HUES48 (cell line): ENCODE results near the gene TRMT1L.

Experiments used
- H3K27ac ChIP-seq: one replicate; pipeline ENCODE4 v1.7.0; 2013; ENCODE audit warnings: low read depth, low read length, inconsistent platforms
- H3K27me3 ChIP-seq: 2 replicates; pipeline ENCODE4 v1.6.1; 2013; ENCODE audit warnings: mild to moderate bottlenecking, low read length; ENCODE audit not compliant: control insufficient read depth, insufficient read depth
- H3K36me3 ChIP-seq: 2 replicates; pipeline ENCODE4 v1.6.1; 2013; ENCODE audit warnings: low read length; ENCODE audit not compliant: control insufficient read depth, insufficient read depth
- H3K4me1 ChIP-seq: 2 replicates; pipeline ENCODE4 v1.6.1; 2013; ENCODE audit warnings: mild to moderate bottlenecking, low read length; ENCODE audit not compliant: control insufficient read depth, insufficient read depth
- H3K4me3 ChIP-seq: 2 replicates; pipeline ENCODE4 v1.5.1; 2013; ENCODE audit warnings: mild to moderate bottlenecking, low read depth, low read length
- H3K9ac ChIP-seq: 2 replicates; pipeline ENCODE4 v1.6.1; 2013; ENCODE audit warnings: mild to moderate bottlenecking, low read depth, low read length, moderate library complexity
- H3K9me3 ChIP-seq: 2 replicates; pipeline ENCODE4 v1.6.1; 2013; ENCODE audit warnings: low read length; ENCODE audit not compliant: control insufficient read depth, insufficient read depth

TRMT1L gene

DNA sequence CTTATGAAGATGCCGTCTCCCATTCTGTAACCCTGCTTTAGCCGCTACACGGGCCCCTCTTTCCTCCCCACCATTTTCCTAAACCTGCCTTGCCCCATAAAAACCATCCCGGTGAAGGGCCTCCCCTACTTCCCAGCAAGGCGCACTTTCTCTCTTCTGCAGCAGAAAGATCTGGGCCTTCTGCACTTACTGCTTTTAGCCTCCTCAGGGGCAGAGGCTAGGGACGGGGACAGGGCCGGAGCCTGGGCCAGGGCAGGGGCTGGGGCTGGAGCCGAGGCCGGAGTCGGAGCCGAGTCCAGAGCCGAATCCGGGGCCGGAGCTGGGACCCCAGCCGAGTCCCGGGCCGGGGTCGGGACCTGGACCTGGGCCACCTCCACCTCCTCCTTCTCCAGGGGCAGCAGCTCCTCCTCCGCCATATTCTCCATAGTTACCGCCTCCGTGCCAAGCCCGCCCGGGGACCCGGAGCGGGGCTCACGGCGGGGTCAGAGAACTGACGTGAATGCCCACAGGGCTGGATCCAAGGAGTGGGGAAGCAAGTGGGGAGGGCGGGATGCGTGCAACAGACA, 382 bp downstream of the TRMT1L start:
- Histone ChIP-seq H3K4me1 (peaks cover 6% of the 10 kb centered on the region), H3K36me3 (no peaks in the 10 kb centered on the region), H3K27me3 (no peaks in the 10 kb centered on the region), H3K9ac (peak overlapping the region; percentile 89), H3K4me3 (peak overlapping the region; percentile 92), H3K9me3 (no peaks in the 10 kb centered on the region), H3K27ac (peak overlapping the region; percentile 97)

DNA sequence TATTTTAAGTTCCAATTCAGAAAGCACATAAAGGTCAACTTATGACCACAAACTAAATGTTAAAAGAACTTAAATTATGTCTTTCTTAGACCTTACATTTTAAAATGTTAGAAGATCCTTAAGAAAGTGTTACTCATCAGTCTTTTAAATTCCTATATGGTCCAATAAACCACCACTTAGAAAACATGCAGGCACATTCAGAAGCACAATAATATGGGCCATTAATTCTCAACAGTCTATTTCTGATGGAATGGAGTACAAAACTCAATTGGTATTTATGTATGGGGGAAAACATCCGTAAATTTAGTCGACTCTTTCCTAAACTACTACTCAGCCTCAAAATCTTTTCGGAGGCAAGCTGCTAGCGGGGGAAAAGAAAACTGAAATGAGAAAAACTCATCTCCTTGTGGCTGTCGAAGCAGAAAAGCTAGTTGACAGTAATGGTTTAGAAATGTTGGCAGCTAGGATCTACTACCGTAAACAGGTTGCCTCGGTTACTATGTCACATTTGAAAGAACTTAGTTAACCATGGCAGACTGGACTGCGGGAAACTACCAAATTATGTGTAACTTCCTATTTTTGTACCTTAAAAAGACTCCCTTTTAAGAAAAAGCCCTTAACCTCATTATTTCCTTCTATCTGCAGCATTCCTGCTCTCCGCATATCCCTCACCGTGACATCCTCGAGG, 1.0 kb downstream of the TRMT1L start:
- no peaks in the 10 kb centered on the region for H3K9me3 ChIP-seq
- no peaks in the 10 kb centered on the region for H3K36me3 ChIP-seq
- no peak overlapping the region for H3K27ac ChIP-seq
- peak overlapping the region; percentile 92 for H3K4me3 ChIP-seq
- peaks cover 6% of the 10 kb centered on the region for H3K4me1 ChIP-seq
- H3K9ac ChIP-seq = peak overlapping the region; percentile 89
- H3K27me3 ChIP-seq = no peaks in the 10 kb centered on the region

DNA sequence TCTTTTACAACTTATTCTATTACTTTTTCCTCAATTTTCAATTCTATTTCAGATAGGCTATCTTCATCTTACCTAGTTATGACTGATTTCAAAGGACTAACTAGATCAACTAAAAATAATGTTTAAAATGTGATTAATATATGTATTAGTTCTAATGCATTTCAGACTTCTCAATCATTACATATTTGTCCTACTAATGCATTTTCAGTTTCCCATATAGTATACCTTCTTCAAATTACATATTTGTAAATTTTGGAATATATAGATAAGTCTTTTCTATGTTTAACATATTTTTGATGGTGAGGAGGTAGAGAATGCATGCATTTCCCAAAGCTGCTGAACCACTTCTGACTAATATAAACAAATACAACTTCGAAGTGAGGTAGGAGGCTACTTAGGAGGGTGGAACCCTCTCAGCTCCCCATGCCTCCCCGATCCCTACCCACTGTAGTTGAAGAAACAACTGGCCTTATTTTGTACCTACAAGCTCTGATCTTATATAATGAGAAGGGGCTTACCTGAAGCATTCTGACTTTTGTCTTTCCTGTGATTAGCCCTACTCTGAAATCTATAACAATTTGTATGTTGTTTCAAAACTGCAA, 1.7 kb downstream of the TRMT1L start:
- Histone ChIP-seq H3K9me3 (no peaks in the 10 kb centered on the region), H3K4me1 (peaks cover 6% of the 10 kb centered on the region), H3K27ac (no peak overlapping the region), H3K36me3 (peaks cover 7% of the 10 kb centered on the region), H3K27me3 (no peaks in the 10 kb centered on the region), H3K4me3 (peak overlapping the region; percentile 92), H3K9ac (no peak overlapping the region)

DNA sequence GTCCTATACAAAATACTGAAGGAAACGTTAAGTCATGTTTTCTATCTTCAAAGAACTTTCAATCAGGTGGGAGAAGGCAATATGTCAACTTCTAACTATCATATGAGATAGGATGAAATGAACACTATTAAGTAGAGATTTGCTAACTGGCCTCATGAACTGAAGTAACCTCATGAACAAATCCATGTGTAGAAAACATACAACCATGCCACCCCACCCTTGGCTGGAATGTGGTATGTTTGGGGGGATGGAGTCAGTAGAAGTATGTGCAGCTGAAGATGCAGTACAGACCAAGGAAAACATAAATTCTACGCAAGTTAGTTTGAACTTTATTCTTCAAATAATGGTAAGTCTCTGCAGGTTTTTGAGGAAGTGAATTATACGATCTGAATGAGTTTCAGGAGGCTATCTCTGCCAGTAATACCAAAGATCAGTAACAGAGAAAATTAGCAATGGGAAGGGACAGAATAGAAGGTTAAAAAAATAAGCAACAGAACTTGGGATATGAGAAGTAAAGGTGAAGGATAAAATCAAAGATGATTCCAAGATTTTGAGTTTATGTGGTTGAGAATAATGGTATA, 4.5 kb downstream of the TRMT1L start:
- Histone ChIP-seq H3K9ac (no peak overlapping the region), H3K36me3 (peaks cover 28% of the 10 kb centered on the region), H3K4me1 (peaks cover 6% of the 10 kb centered on the region), H3K27me3 (no peaks in the 10 kb centered on the region), H3K4me3 (no peak overlapping the region), H3K9me3 (no peaks in the 10 kb centered on the region), H3K27ac (no peak overlapping the region)

DNA sequence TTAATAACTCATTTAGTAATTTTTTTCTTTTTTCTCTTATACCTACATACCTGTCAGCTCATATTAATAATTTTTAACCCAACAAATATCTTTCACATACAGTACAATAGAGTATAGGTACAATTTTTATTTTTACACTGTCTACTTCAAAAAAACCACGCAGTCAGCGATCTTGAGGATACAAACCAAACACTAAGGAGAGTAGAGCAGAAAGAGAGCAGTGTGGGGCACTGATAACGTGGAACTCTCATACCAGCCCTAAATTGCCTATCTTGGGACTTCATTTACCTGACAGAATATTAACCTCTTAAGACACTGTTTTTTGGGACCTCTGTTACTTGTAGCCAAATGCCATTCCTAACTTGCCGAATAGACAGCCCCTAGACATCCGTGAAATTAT, 5.5 kb downstream of the TRMT1L start:
- Histone ChIP-seq H3K4me3 (no peak overlapping the region), H3K27ac (no peak overlapping the region), H3K9ac (no peak overlapping the region)

DNA sequence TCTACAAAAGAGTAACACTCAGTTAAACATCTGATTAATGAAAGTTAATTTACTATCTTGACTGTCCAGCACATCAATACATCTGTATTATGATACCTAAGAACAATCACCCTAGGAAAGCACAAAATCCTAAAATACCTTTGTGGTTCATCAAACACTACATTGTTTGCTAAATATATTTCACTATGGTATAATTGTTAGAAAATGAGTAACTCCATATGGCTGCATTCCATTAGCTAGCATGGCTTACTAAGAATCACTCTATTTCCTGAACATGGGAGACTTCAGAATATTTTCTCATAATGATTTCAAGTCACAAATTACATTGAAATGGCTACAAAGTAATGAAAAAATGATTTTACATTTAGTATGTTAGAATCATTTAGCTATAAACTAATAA, 12.5 kb downstream of the TRMT1L start:
- Histone ChIP-seq H3K4me1 (no peaks in the 10 kb centered on the region), H3K27me3 (no peaks in the 10 kb centered on the region), H3K36me3 (peaks cover 64% of the 10 kb centered on the region), H3K9me3 (no peaks in the 10 kb centered on the region), H3K9ac (no peak overlapping the region), H3K4me3 (no peak overlapping the region), H3K27ac (no peak overlapping the region)

More for the DNA sequence above, 5.5 kb downstream of the TRMT1L start:
- Histone ChIP-seq H3K27me3 (no peaks in the 10 kb centered on the region), H3K9me3 (no peaks in the 10 kb centered on the region), H3K36me3 (peaks cover 31% of the 10 kb centered on the region), H3K4me1 (peaks cover 6% of the 10 kb centered on the region)

DNA sequence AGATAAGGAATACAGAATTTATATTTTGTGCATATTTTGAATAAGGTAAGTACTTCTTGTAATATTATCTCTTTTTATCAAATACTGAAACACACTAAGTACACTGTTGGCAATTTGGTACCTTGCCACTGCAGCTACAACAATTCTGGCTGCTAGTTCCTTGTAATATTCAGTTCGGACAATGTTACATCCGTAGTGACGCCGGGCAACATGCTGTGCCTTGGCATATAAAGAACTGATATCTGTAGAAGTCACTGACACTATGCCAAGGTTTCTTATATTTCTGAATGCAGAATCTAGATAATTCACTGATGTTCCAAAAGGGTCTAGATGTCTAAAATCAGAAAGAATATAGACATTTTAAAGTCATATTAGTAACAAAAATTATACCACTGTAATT, 17.5 kb downstream of the TRMT1L start:
- no peak overlapping the region for H3K27ac ChIP-seq
- H3K9ac ChIP-seq = no peak overlapping the region
- no peaks in the 10 kb centered on the region for H3K27me3 ChIP-seq
- no peaks in the 10 kb centered on the region for H3K4me1 ChIP-seq
- H3K9me3 ChIP-seq = no peaks in the 10 kb centered on the region
- peaks cover 57% of the 10 kb centered on the region for H3K36me3 ChIP-seq
- no peak overlapping the region for H3K4me3 ChIP-seq

DNA sequence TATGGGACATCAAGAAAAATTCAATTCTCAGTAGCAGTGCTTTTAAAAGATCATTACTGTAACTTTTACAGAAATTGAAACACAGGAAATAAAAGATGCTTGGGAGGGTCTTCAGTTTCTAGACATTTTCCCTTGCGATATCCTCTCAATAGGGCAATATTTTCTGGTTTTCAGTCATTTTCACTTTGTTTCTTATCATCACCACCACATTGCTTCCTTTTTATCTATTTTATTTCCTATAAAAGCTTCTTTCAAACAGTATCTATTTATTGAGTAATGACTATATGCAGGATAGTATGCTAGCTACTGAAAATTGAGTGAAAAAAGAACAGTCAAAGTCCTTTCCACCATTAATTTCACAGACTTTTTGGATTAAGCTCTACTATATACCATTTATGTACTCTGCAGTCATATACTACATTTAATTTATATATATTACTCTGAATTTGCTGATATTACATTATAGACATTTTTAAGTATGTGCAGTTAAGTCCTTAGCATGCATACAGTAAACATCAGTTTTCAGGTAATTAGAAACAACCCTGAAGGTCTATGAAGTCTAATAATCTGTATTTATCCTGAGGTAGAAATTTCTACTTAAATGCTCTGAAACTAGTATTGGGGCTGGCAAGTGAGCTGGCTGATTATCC, 18.7 kb downstream of the TRMT1L start:
- Histone ChIP-seq H3K4me3 (no peak overlapping the region), H3K27me3 (no peaks in the 10 kb centered on the region), H3K36me3 (peaks cover 54% of the 10 kb centered on the region), H3K9ac (no peak overlapping the region), H3K27ac (no peak overlapping the region), H3K4me1 (no peaks in the 10 kb centered on the region), H3K9me3 (peaks cover 3% of the 10 kb centered on the region; the same call in 1 of the 2 replicates)

DNA sequence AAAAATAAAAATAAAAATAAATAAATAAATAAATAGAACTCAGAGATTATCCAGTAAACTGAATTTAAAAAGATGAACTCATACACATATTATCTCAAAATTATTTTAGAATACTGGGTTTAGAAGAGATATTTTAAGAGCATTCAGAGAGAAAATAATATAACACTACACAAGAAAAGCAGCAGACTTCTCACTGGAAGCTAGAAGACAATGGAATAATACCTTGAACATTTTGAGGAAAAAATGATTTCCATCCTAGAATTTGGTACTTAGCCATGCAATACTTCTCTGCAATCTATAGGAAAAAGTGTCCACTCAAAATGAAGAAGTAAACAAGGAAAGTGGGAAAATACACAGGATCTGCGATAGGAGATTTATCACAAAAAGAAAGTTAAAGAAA, 24.2 kb downstream of the TRMT1L start:
- H3K9me3 ChIP-seq = peaks cover 8% of the 10 kb centered on the region; the same call in 1 of the 2 replicates
- H3K36me3 ChIP-seq = peaks cover 54% of the 10 kb centered on the region

DNA sequence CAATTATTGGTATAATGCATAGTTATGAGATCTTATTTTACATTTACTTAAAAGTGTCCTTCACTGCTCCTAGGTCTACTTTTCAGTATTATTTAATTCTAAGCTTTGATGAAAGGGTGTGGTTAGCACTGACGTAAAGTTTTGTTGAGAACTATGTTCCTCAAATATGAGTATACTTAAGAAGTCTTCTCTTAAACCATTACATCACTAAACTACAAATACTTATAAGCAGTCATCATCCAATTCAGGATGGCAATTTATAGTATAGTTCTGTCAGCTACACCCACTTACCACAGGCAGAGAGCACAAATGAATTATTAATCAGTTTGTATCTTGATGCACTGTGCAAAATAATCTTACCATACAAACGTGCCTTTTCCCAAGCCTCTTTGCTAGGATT, 27.0 kb downstream of the TRMT1L start:
- H3K9ac ChIP-seq = no peak overlapping the region
- no peak overlapping the region for H3K4me3 ChIP-seq
- no peaks in the 10 kb centered on the region for H3K27me3 ChIP-seq
- H3K9me3 ChIP-seq = peaks cover 8% of the 10 kb centered on the region; the same call in 1 of the 2 replicates
- H3K27ac ChIP-seq = no peak overlapping the region
- H3K4me1 ChIP-seq = no peaks in the 10 kb centered on the region
- H3K36me3 ChIP-seq = peaks cover 50% of the 10 kb centered on the region

More for the DNA sequence above, 24.2 kb downstream of the TRMT1L start:
- no peak overlapping the region for H3K9ac ChIP-seq
- no peak overlapping the region for H3K27ac ChIP-seq
- no peaks in the 10 kb centered on the region for H3K27me3 ChIP-seq
- H3K4me3 ChIP-seq = no peak overlapping the region
- no peaks in the 10 kb centered on the region for H3K4me1 ChIP-seq
